ENCODE data around the gene RBM4B. TPM values are rescaled to one million over a fixed set of nuclear protein-coding genes. Genes with fewer than 3 reads are reported as not detected.

RBM4B gene
- total and polyA plus RNA-seq, 2 of the 4 experiments (the other 2 are of a cell fraction) = 23.1 to 26.7 TPM

GRCh38 chr11:66665369-66665768 lies 12.3 kb downstream of the RBM4B start:
- intact Hi-C loops (cut with micrococcal nuclease) (no loop called here), in situ Hi-C loops (cut with MboI; ENCODE audit: low sequenced_read_pairs) (no loop called here), dilution Hi-C loops (cut with HindIII; ENCODE audit: low sequenced_read_pairs, unreplicated experiment) (no loop called here)
- Histone ChIP-seq H3K27ac (ENCODE audit: insufficient read depth, low read length) (no peak overlapping the region), H3K4me3 (ENCODE audit: insufficient read depth, low read depth, low read length) (no peak overlapping the region), H2BK120ac (ENCODE audit: low read depth, low read length) (no peak overlapping the region), H3K4me1 (ENCODE audit: control insufficient read depth, insufficient read depth, low read length) (no peaks in the 10 kb centered on the region), H4K5ac (ENCODE audit: low read depth, low read length) (no peak overlapping the region), H2BK5ac (ENCODE audit: low read depth, low read length, poor library complexity, severe bottlenecking) (no peak overlapping the region), H3K9me1 (ENCODE audit: insufficient read depth, low read length) (0 out of 2 replicates have a peak, but pooled peaks cover under 1% of the 10 kb centered on the region), H2BK20ac (ENCODE audit: low read depth, low read length) (no peak overlapping the region), H2AFZ (replicated peaks; ENCODE audit: low read length, poor library complexity) (no peak overlapping the region), H3K23ac (ENCODE audit: low read depth, low read length) (no peak overlapping the region), H4K20me1 (ENCODE audit: insufficient read depth, low read length) (peaks cover 20% of the 10 kb centered on the region), H3K14ac (replicated peaks; ENCODE audit: low read depth, low read length) (no peak overlapping the region), H3K79me1 (ENCODE audit: low read depth in 1 of 2, low read length in 2 of 2) (peaks cover 35 to 59% of the 10 kb centered on the region in 2 experiments), H3K18ac (ENCODE audit: low read depth, low read length) (no peak overlapping the region), H2AK9ac (replicated peaks; ENCODE audit: low read depth, low read length, poor library complexity) (no peak overlapping the region), H3K9me3 (ENCODE audit: control insufficient read depth, insufficient read depth, low read length) (no peaks in the 10 kb centered on the region), H3K9ac (ENCODE audit: low read depth, low read length) (no peak overlapping the region), H2BK15ac (ENCODE audit: low read depth, low read length) (no peak overlapping the region), H3K36me3 (ENCODE audit: control insufficient read depth, insufficient read depth, low read length) (peaks cover 34% of the 10 kb centered on the region), H2AK5ac (ENCODE audit: low read depth, low read length) (no peak overlapping the region), H4K8ac (ENCODE audit: low read depth in 2 of 2, low read length in 2 of 2) (no peak overlapping the region), H3K4ac (ENCODE audit: low read depth, low read length) (no peak overlapping the region), H3K56ac (ENCODE audit: extremely low read depth, insufficient read depth, low read length) (no peak overlapping the region), H3K27me3 (ENCODE audit: control insufficient read depth, insufficient read depth, low read length) (no peaks in the 10 kb centered on the region), H3K4me2 (ENCODE audit: low read depth, low read length) (no peak overlapping the region), H4K91ac (ENCODE audit: insufficient read depth, low read depth, low read length) (no peak overlapping the region)
- ChIA-PET POLR2A (ENCODE audit: unreplicated experiment) (no interaction called here), CTCF (no interaction called here)
- DNase-seq (no peak), ATAC-seq (ENCODE audit: low read depth) (no peak)
- BruUV-seq (replicated peaks) = no TSS peak
- WGBS, 2 experiments (ENCODE audit: extremely low coverage in 2 of 2, insufficient read length in 1 of 2) = no CpG with 5 or more reads among the region's 11 CpGs
- TF ChIP-seq, protein P1, sequence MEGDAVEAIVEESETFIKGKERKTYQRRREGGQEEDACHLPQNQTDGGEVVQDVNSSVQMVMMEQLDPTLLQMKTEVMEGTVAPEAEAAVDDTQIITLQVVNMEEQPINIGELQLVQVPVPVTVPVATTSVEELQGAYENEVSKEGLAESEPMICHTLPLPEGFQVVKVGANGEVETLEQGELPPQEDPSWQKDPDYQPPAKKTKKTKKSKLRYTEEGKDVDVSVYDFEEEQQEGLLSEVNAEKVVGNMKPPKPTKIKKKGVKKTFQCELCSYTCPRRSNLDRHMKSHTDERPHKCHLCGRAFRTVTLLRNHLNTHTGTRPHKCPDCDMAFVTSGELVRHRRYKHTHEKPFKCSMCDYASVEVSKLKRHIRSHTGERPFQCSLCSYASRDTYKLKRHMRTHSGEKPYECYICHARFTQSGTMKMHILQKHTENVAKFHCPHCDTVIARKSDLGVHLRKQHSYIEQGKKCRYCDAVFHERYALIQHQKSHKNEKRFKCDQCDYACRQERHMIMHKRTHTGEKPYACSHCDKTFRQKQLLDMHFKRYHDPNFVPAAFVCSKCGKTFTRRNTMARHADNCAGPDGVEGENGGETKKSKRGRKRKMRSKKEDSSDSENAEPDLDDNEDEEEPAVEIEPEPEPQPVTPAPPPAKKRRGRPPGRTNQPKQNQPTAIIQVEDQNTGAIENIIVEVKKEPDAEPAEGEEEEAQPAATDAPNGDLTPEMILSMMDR (conservative IDR thresholded peaks at IDR 0.05; ENCODE audit: low read depth, low read length) = no peak
- TF ChIP-seq CEBPB (IDR thresholded peaks at IDR 0.05; ENCODE audit: low read depth, low read length) (no peak), MAZ (IDR thresholded peaks at IDR 0.05; ENCODE audit: borderline replicate concordance, low read depth, low read length) (no peak), MAFK (IDR thresholded peaks at IDR 0.05; ENCODE audit: low read depth, low read length) (no peak), BHLHE40 (IDR thresholded peaks at IDR 0.05; ENCODE audit: low read depth, low read length) (no peak), RAD21 (IDR thresholded peaks at IDR 0.05; ENCODE audit: low read length) (no peak), CHD1 (IDR thresholded peaks at IDR 0.05; ENCODE audit: low read depth, low read length) (no peak), USF2 (IDR thresholded peaks at IDR 0.05; ENCODE audit: low read depth, low read length) (no peak), POLR2A (IDR thresholded peaks at IDR 0.05; ENCODE audit: low read depth, low read length) (no peak), RFX5 (IDR thresholded peaks at IDR 0.05; ENCODE audit: low read depth, low read length) (no peak), MXI1 (IDR thresholded peaks at IDR 0.05; ENCODE audit: borderline replicate concordance, low read depth, low read length) (no peak), RCOR1 (IDR thresholded peaks at IDR 0.05; ENCODE audit: insufficient replicate concordance, low read length) (no peak), NFE2L2 (IDR thresholded peaks at IDR 0.05; ENCODE audit: low read depth, low read length) (no peak), FOS (IDR thresholded peaks at IDR 0.05; ENCODE audit: low read depth, low read length) (no peak), SMC3 (IDR thresholded peaks at IDR 0.05; ENCODE audit: low read depth, low read length) (no peak), ELK1 (IDR thresholded peaks at IDR 0.05; ENCODE audit: borderline replicate concordance, low read depth, low read length) (no peak)
